Measurements from ENCODE around the gene RAB1A.

Gene RAB1A

GRCh38 chr2:65069439-65069824, 60.5 kb downstream of the RAB1A start:
- no peak overlapping the region for H3K4me3 ChIP-seq (ENCODE audit: low read depth, low read length)
- no peak for DNase-seq (ENCODE audit: low read depth)
- no peak for TF ChIP-seq CTCF (IDR thresholded peaks at IDR 0.05; ENCODE audit: low read depth, low read length, missing control alignments)

GRCh38 chr2:65067806-65068553, 61.9 kb downstream of the RAB1A start:
- DNase-seq (ENCODE audit: low read depth): no peak
- TF ChIP-seq CTCF (IDR thresholded peaks at IDR 0.05; ENCODE audit: low read depth, low read length, missing control alignments): no peak
- no peak overlapping the region for H3K4me3 ChIP-seq (ENCODE audit: low read depth, low read length)

GRCh38 chr2:65064728-65065552, 65.0 kb downstream of the RAB1A start:
- no peak overlapping the region for H3K4me3 ChIP-seq (ENCODE audit: low read depth, low read length)
- peak; percentile 98 for TF ChIP-seq CTCF (IDR thresholded peaks at IDR 0.05; ENCODE audit: low read depth, low read length, missing control alignments)
- peak; percentile 70 for DNase-seq (ENCODE audit: low read depth)

GRCh38 chr2:65062843-65063825, 66.8 kb downstream of the RAB1A start:
- no peak for DNase-seq (ENCODE audit: low read depth)
- H3K4me3 ChIP-seq (ENCODE audit: low read depth, low read length): no peak overlapping the region
- TF ChIP-seq CTCF (IDR thresholded peaks at IDR 0.05; ENCODE audit: low read depth, low read length, missing control alignments): no peak

GRCh38 chr2:65061910-65062339, 68.0 kb downstream of the RAB1A start:
- DNase-seq (ENCODE audit: low read depth): no peak
- no peak for TF ChIP-seq CTCF (IDR thresholded peaks at IDR 0.05; ENCODE audit: low read depth, low read length, missing control alignments)
- no peak overlapping the region for H3K4me3 ChIP-seq (ENCODE audit: low read depth, low read length)

GRCh38 chr2:65061146-65061909, 68.6 kb downstream of the RAB1A start:
- TF ChIP-seq CTCF (IDR thresholded peaks at IDR 0.05; ENCODE audit: low read depth, low read length, missing control alignments): no peak
- DNase-seq (ENCODE audit: low read depth): no peak
- H3K4me3 ChIP-seq (ENCODE audit: low read depth, low read length): no peak overlapping the region

Data from GM12864 (cell line).